Measurements from ENCODE around the gene BBOF1.
"Not testable (repeated sequence)": the region's sequence is repeated elsewhere in the genome, so short reads cannot be mapped to it uniquely, and the experiment has no call there.

BBOF1 gene

GRCh38 chr14:74085828-74086227 lies 66.7 kb downstream of the BBOF1 start:
- DNase-seq (ENCODE audit: extremely low read depth, low read depth), result no peak

GRCh38 chr14:74089251-74090020 lies 70.3 kb downstream of the BBOF1 start:
- no peak for DNase-seq (ENCODE audit: extremely low read depth, low read depth)
- H3K4me3 ChIP-seq (replicated peaks; ENCODE audit: low read depth, low read length), result no peak overlapping the region
- TF ChIP-seq CTCF (IDR thresholded peaks at IDR 0.05; ENCODE audit: low read depth, low read length, missing control alignments), result no peak

More at GRCh38 chr14:74085828-74086227, 66.7 kb downstream of the BBOF1 start:
- H3K4me3 ChIP-seq (replicated peaks; ENCODE audit: low read depth, low read length), result peak overlapping the region; percentile 85
- no peak for TF ChIP-seq CTCF (IDR thresholded peaks at IDR 0.05; ENCODE audit: low read depth, low read length, missing control alignments)

GRCh38 chr14:74105381-74105780 lies 86.2 kb downstream of the BBOF1 start:
- TF ChIP-seq CTCF (IDR thresholded peaks at IDR 0.05; ENCODE audit: low read depth, low read length, missing control alignments), result no peak
- DNase-seq (ENCODE audit: extremely low read depth, low read depth), result no peak
- H3K4me3 ChIP-seq (replicated peaks; ENCODE audit: low read depth, low read length), result no peak overlapping the region

- H3K4me3 ChIP-seq (replicated peaks; ENCODE audit: low read depth, low read length), result no peak overlapping the region
- DNase-seq (ENCODE audit: extremely low read depth, low read depth), result no peak
- TF ChIP-seq CTCF (IDR thresholded peaks at IDR 0.05; ENCODE audit: low read depth, low read length, missing control alignments), result no peak
Observed at GRCh38 chr14:74109369-74109768, 90.2 kb downstream of the BBOF1 start.

- TF ChIP-seq CTCF (IDR thresholded peaks at IDR 0.05; ENCODE audit: low read depth, low read length, missing control alignments), result peak; percentile 40
- peak; percentile 36 for DNase-seq (ENCODE audit: extremely low read depth, low read depth)
- H3K4me3 ChIP-seq (replicated peaks; ENCODE audit: low read depth, low read length), result not testable (repeated sequence)
Observed at GRCh38 chr14:74111395-74112216, 92.5 kb downstream of the BBOF1 start.

Data from HFF-Myc (cell line).